Dermis blood vessel endothelial cell (primary cell): Measurements from ENCODE around the gene RAPGEF3. TPM values are rescaled to one million over a fixed set of nuclear protein-coding genes. Genes with fewer than 3 reads are reported as not detected.

ENCODE experiments used
- DNase-seq: peaks from one replicate; pipeline ENCODE4 v3.0.0; 2010
- total RNA-seq: library from RNA; depleted of rRNA; stranded (reverse); fragments of >200 nt; gene quantifications from 2 replicates; pipeline ENCODE4 v1.2.3, GENCODE V29; 2014

The RAPGEF3 gene
- total RNA-seq, 1 donor from 2014 or later, result 106 TPM

DNA sequence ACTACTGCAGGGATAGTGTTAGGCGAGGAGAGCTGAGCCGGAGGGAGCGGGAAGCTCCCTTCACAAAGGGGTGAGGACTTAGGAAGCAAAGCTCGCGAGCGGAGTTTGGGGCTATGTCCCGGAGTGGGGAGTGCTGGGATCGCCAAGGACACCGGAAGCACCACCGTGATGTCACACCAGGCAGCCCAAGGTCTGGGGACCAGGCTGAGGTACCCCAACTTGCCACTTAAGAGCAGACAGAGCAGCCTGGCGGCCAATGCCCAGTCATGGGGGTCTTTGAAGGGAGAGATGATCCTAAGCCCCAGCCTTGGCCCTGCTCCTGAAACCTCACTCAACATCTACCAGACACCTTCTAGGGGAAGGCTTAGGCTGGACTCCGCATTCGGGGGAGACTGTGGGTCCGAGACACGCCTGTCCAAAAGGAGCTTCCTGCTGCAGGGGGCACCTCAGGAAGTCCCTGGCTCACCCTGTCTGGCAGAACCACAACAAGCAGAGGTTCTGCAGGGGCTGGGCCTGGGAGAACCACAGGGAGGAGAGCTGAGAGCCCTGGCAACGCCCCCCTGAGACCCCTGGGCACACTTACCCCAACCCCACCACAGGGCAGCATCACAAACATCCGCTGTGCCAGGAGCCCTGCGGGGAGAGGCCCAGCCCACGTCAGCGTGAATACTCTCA, 32.1 kb upstream of the RAPGEF3 start:
- DNase-seq, result no peak

- no peak for DNase-seq
Measured at GRCh38 chr12:47789712-47790489, 31.2 kb upstream of the RAPGEF3 start.

GRCh38 chr12:47789141-47789540, 30.5 kb upstream of the RAPGEF3 start:
- DNase-seq, result no peak

- DNase-seq, result no peak
Measured at GRCh38 chr12:47787596-47788319, 29.1 kb upstream of the RAPGEF3 start.

GRCh38 chr12:47786662-47787280, 28.1 kb upstream of the RAPGEF3 start:
- no peak for DNase-seq

GRCh38 chr12:47785887-47786661, 27.4 kb upstream of the RAPGEF3 start:
- DNase-seq, result no peak

- no peak for DNase-seq
Measured at GRCh38 chr12:47785036-47785886, 26.6 kb upstream of the RAPGEF3 start.

DNA sequence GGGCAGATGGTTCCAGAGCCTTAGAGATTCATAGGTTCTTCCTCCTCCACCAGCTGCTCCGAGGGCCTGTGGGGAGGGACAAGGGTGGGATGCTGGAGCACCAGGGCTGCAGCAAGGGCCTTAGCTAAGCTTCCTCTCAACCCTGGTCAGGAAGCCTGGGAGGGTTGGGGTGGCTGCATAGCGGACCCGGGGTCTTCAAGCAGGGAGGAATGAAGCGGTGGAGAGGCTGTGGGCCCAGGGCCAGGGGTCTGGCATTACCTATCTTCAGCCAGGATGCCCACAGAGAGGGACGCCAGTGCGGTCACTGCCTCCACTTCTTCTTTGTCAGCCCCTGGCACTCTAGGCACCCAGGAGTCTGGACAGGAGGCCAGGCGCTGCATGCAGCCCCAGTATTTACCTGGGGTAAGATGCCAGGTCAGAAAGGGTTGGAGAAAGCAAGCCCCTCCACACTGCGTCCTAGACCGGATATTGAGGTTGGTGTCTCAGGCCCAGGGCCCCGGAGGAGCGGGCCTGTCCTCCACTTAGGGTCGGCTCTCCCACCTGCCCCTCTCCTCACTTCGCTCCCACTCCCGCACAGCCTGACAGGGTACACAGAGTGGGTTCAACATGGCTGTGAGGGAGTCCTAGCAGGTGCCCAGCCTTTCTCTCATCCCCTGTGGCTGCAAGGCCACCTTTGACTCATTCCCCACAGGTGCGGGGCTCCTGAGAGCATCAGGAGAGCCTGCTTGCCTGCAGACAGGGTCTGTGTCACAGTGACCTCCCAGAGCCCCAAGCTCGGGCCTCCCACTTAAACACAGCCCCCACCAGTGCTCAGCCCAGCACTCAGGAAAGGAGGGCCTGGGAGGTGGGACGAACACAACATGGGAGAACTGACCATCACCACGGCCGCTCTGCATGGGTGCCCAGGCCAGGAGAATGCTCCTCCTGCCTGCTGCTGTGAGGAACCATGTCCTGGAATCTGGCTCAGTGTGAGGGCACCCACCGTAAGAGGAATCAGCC, 25.4 kb upstream of the RAPGEF3 start:
- DNase-seq, result no peak

- no peak for DNase-seq
Measured at GRCh38 chr12:47783024-47783755, 24.5 kb upstream of the RAPGEF3 start.

DNA sequence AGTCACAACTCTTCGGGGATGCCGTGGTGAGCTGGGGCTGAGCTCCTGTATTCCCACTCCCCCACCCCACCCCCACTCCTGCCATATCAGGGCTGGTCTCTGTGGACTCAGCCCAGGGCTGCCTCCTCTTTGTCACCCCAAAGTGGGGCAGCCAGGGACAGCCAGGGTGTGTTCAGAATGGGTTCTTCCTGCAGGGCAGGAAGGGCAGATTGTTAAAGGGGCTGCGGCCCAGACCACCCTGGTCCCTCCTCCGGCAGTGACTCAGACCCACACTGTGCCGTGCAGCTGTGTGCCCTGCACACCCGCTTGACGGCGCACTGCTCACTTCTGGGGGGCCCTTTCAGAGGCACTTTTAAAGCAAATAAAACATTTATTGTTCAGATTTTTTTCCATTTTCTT, 23.7 kb upstream of the RAPGEF3 start:
- peak; percentile 51 for DNase-seq

- DNase-seq, result no peak
Measured at GRCh38 chr12:47781479-47782371, 23.0 kb upstream of the RAPGEF3 start.

DNA sequence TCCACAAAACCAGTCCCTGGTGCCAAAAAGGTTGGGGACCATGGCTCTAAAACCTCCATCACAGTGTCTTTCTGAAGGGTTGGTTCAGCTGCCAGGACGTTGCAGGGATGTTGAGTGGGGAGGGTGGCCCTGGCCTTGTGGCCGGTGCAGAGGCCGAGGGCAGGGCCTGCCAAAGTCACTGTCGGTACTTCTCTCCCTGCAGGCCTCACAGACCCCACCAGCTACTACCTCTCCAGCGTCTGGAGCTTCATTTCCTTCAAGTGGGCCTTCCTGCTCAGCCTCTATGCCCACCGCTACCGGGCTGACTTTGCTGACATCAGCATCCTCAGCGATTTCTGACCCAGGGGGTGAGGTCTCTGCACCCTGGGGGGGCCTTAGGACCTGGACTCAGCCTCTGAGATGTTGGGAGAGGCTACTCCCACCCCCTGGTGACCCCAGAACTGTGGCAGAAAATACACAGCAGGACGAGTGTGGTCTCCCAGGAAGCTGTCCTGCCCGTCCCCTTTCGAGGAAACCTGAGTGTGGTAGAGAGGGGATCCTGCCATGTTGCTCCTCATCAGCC, 21.3 kb upstream of the RAPGEF3 start:
- DNase-seq, result no peak

- peak; percentile 92 for DNase-seq
Measured at GRCh38 chr12:47779301-47779942, 20.7 kb upstream of the RAPGEF3 start.

DNA sequence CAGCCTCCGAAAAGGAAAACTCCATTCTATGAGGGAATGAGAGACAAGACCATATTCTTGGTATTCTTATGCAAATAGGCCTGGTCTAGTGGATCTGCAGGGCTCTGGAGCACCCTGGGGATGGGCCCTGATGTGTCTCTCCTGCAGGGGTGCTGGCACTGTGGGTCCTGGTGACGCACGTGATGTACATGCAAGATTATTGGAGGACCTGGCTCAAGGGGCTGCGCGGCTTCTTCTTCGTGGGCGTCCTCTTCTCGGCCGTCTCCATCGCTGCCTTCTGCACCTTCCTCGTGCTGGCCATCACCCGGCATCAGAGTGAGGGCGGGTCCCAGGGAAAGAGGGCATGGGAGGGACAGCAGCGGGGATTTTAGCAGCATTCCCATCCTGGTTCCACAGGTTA, 20.2 kb upstream of the RAPGEF3 start:
- DNase-seq, result no peak

GRCh38 chr12:47777741-47778558, 19.3 kb upstream of the RAPGEF3 start:
- no peak for DNase-seq

DNA sequence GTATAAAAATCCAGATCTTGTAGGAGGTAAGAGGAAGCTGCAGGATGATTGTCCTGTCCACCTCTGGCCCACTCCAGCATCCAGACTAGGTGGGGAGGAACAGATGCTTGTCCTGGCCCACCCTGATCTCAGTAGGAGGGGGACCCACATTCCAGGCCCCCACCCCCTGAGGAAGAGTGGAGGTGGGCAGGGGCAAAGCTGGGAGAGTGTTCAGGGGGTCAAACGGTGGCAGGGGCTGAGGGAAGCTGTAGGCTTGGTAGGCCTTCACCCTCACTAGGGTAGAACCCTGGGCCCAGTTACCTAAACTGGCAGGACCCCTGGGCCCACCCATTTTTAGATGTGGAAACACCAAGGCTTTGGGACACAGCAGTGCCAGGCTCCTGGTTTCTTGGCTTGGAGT, 18.5 kb upstream of the RAPGEF3 start:
- DNase-seq, result no peak
